Measurements from ENCODE around the gene CREBL2.

GRCh38 chr12:12671850-12672660 is 60.4 kb downstream of the CREBL2 start:
- TF ChIP-seq CTCF (IDR thresholded peaks at IDR 0.05; ENCODE audit: low read depth, low read length, poor library complexity, severe bottlenecking) (no peak), EZH2phosphoT487 (IDR thresholded peaks at IDR 0.05; ENCODE audit: borderline replicate concordance, low read length) (no peak)

All from DOHH2 (cell line).